HL-60 (cell line): ENCODE data around the gene ZBTB7C.

Experiments used
- DNase-seq, 2 experiments: peaks; one replicate each; pipeline ENCODE4 v3.0.0-alpha.2; 2010 to 2020; ENCODE audit warnings: low read depth in 1 of 2, low spot score in 1 of 2
- H3K27ac ChIP-seq: fragments of 250-450 bp; sonication (Bioruptor Pico); replicated peaks from 2 replicates; pipeline ENCODE4 v1.5.1; 2020; ENCODE audit warnings: mild to moderate bottlenecking, moderate library complexity
- H3K27me3 ChIP-seq: fragments of 250-450 bp; sonication (Bioruptor Pico); 2 replicates; pipeline ENCODE4 v1.5.1; 2021; ENCODE audit warnings: mild to moderate bottlenecking, moderate library complexity; ENCODE audit not compliant: insufficient read depth, poor library complexity, severe bottlenecking
- H3K4me3 ChIP-seq: replicated peaks from 2 replicates; pipeline ENCODE4 v1.5.1; 2011; ENCODE audit warnings: mild to moderate bottlenecking, control low read depth, low read length; ENCODE audit not compliant: insufficient read depth
- CTCF ChIP-seq: IDR thresholded peaks from one replicate; pipeline ENCODE4 v1.5.1; 2011; ENCODE audit warnings: low read length, control low read depth, inconsistent platforms; ENCODE audit not compliant: insufficient read depth
- GABPA ChIP-seq: IDR thresholded peaks from 2 replicates; pipeline ENCODE4 v1.6.1; 2012; ENCODE audit warnings: low read depth
- POLR2AphosphoS5 ChIP-seq: IDR thresholded peaks from 2 replicates; pipeline ENCODE4 v1.6.1; 2012; ENCODE audit warnings: low read depth
- REST ChIP-seq: IDR thresholded peaks from 2 replicates; pipeline ENCODE4 v1.6.1; 2012; ENCODE audit warnings: low read depth; ENCODE audit not compliant: insufficient replicate concordance
- SPI1 ChIP-seq: IDR thresholded peaks from 2 replicates; pipeline ENCODE4 v1.6.1; 2012; ENCODE audit warnings: low read depth, mild to moderate bottlenecking, borderline replicate concordance

Gene ZBTB7C

GRCh38 chr18:48072428-48073204 lies 336.6 kb downstream of the ZBTB7C start:
- no peak for TF ChIP-seq GABPA
- no peak for TF ChIP-seq REST
- TF ChIP-seq SPI1, result no peak
- no peak for TF ChIP-seq POLR2AphosphoS5
- TF ChIP-seq CTCF, result no peak
- no peak for DNase-seq
- H3K4me3 ChIP-seq, result no peak overlapping the region
- H3K27me3 ChIP-seq, result peaks cover 10% of the 10 kb centered on the region
- H3K27ac ChIP-seq, result no peak overlapping the region

- no peak overlapping the region for H3K4me3 ChIP-seq
- H3K27ac ChIP-seq, result no peak overlapping the region
- TF ChIP-seq GABPA (no peak), POLR2AphosphoS5 (no peak), SPI1 (no peak), CTCF (no peak), REST (no peak)
Observed at GRCh38 chr18:48068916-48069445, 340.2 kb downstream of the ZBTB7C start.

GRCh38 chr18:48066225-48066652 lies 342.9 kb downstream of the ZBTB7C start:
- peaks cover 7% of the 10 kb centered on the region for H3K27me3 ChIP-seq
- H3K4me3 ChIP-seq, result no peak overlapping the region
- H3K27ac ChIP-seq, result no peak overlapping the region
- no peak for DNase-seq
- TF ChIP-seq CTCF, result no peak
- no peak for TF ChIP-seq GABPA
- TF ChIP-seq REST, result no peak
- TF ChIP-seq SPI1, result no peak
- TF ChIP-seq POLR2AphosphoS5, result no peak

More at GRCh38 chr18:48068916-48069445, 340.2 kb downstream of the ZBTB7C start:
- no peak for DNase-seq
- peaks cover 7% of the 10 kb centered on the region for H3K27me3 ChIP-seq
